ENCODE results near the gene RNASET2. TPM values are rescaled to one million over a fixed set of nuclear protein-coding genes. Genes with fewer than 3 reads are reported as not detected.
A peak's percentile ranks its signal among the peaks of the same experiment; 100 is the strongest.
"Not testable (repeated sequence)": the region's sequence is repeated elsewhere in the genome, so short reads cannot be mapped to it uniquely, and the experiment has no call there.

RNASET2 gene
- total RNA-seq, 1 donor from 2014 or later, result 287 TPM

DNA sequence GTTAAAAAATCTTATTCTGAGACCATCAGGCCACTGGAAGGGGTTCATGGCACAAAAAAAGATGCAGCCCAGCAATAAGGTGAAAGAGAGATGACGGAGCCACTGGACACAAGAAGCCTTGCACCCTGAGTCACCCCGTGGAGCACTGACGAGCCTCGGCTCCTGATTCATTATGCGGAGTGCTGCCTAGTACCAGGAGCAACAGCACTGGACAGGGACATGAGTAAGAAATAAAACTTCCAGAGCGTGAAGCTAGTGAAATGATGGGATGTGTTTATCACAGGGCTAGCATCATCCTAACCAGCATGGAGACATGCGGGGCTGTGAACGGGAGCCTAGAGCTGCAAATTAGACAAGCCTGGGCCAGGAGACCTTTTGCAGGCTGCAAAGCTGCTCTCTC lies 53.3 kb downstream of the RNASET2 start:
- DNase-seq (ENCODE audit: low read depth), result peak; percentile 9

DNA sequence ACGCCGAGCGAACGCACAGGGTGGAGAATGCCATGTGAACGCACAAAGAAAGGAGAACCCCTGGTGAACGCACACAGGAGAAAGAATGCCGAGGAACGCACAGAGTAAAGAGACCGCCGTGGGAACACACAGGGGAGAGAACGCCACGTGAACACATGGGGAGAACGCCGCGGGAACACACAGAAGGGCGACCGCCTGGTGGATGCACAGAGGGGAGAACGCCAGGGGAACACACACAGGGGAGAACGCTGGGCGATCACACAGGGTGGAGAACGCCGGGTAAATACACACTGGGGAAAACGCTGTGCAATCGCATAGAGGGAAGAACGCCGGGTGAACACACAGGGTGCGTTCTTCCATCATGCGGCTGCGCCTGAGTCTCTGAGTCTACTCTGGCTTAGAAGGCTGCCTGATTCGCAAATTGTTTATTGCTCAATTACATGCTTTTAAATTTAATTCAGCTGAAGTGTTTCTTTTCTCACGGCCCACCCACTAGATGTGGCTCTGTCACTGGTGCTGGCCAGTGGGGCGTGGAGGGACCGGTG lies 54.1 kb downstream of the RNASET2 start:
- DNase-seq (ENCODE audit: low read depth), result no peak

DNA sequence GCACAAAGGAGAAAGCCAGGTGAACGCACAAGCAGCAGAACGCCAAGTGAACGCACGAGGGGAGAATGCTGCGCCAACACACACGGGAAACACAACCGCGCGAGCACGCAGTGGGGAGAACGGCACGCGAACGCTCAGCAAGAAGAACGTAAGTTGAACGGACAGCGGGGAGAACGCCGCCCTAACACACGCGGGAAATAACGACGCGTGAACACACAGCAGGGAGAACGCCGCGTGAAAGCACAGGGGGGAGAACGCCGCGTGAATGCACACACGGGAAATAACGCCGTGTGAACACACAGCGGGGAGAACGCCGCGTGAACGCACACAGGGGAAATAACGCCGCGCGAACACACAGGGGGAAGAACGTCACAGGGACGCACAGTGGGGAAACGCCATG lies 54.7 kb downstream of the RNASET2 start:
- no peak for DNase-seq (ENCODE audit: low read depth)

DNA sequence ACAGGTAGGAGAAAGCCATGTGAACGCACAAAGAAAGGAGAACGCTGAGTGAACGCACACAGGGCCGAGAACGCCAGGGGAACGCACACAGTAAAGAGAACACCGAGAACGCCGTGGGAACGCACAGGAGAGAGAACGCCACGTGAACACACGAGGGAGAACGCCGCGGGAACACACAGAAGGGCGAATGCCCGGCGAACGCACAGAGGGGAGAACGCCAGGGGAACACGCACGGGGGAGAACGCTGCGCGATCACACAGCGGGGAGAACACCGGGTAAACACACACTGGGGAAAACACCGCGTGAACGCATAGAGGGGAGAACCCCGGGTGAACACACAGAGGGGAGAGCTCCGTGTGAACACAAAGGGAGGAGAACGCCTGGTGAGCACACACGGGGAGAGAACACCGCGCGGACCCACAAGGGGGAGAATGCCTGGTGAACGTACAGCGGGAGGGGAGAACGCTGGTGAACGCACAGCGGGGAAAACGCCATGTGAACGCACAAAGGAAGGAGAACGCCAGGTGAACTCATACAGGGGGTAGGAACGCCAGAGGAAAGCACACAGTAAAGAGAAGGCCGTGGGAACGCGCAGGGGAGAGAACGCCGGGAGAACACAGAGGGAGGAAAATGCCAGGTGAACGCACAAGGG lies 55.3 kb downstream of the RNASET2 start:
- DNase-seq (ENCODE audit: low read depth), result no peak

DNA sequence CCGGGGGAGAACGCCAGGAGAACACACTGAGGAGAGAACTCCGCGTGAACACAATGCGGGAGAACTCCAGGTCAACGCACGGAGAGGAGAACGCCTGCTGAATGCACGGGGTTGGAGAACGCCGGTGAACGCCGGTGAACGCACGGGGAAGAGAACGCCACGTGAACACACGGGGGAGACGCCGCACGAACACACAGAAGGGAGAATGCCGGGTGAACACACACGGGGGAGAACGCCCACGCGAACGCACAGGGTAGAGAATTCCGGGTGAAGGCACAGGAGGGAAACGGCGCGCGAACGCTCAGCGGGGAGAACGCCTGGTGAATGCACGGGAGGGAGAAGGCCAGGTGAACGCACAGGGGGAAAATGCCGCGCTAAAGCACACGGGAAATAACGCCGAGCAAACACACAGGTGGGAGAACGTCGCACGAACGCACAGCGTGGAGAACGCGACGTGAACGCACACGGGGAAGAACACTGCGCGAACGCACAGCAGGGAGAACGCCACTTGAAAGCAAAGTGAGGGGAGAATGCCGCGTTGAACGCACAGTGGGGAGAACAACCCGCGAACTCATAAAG lies 56.1 kb downstream of the RNASET2 start:
- DNase-seq (ENCODE audit: low read depth), result no peak

DNA sequence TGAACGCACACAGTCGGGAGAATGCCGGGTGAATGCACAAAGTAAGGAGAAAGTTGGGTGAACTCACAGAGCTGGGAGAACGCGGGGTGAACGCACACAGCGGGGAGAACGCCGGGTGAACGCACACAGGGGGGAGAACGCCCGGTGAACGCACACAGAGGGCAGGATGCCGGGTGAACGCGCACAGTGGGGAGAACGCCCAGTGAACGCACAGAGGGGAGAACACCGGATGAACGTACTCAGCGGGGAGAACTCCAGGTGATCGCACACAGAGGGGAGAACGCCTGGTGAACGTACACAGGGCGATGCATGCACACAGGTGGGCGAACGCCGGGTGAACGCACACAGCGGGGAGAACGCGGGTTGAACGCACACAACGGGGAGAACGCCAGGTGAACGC lies 57.4 kb downstream of the RNASET2 start:
- no peak for DNase-seq (ENCODE audit: low read depth)

DNA sequence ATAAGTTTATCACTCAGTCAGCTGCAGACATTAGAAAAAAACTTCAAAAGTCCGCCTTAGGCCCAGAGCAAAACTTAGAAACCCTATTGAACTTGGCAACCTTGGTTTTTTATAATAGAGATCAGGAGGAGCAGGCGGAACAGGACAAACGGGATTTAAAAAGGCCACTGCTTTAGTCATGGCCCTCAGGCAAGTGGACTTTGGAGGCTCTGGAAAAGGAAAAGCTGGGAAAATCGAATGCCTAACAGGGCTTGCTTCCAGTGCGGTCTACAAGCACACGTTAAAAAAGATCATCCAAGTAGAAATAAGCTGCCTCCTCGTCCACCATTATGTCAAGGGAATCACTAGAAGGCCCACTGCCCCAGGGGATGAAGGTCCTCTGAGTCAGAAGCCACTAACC lies 61.7 kb downstream of the RNASET2 start:
- not testable (repeated sequence) for DNase-seq (ENCODE audit: low read depth)

DNA sequence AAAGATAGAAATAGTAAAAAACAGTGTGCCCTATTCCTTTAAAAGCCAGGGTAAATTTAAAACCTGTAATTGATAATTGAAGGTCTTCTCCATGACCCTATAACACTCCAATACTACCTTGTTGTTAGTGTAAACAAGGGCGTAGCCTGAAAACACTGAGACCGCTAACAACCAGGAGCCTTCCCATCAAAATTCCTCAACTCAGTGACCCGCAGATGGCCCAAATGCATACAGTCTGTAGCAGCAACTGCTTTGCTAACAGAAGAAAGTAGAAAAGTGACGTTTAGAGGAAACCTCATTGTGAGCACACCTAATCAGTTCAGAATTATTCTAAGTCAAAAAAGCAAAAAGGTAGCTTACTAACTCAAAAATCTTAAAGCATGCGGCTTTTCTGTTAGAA lies 63.9 kb downstream of the RNASET2 start:
- not testable (repeated sequence) for DNase-seq (ENCODE audit: low read depth)

DNA sequence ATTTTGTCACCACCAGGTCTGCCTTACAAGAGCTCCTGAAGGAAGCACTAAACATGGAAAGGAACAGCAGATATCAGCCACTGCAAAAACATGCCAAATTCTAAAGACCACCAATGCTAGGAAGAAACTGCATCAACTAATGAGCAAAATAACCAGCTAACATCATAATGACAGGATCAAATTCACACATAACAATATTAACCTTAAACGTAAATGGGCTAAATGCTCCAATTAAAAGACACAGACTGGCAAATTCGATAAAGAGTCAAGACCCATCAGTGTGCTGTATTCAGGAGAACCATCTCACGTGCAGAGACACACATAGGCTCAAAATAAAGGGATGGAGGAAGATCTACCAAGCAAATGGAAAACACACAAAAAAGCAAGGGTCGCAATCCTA lies 69.6 kb downstream of the RNASET2 start:
- DNase-seq (ENCODE audit: low read depth), result not testable (repeated sequence)

DNA sequence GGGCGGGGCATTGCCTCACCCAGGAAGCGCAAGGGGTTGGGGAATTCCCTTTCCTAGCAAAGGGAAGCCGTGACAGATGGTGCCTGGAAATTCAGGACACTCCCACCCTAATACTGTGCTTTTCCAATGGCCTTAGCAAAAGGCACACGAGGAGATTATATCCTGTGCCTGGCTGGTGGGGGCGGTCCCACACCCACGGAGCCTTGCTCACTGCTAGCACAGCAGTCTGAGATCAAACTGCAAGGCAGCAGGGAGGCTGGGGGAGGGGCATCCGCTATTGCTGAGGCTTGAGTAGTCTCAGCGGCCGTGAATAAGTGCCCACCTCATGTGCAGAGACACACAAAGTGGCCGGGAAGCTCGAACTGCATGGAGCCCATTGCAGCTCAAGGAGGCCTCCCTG lies 71.4 kb downstream of the RNASET2 start:
- DNase-seq (ENCODE audit: low read depth), result not testable (repeated sequence)

DNA sequence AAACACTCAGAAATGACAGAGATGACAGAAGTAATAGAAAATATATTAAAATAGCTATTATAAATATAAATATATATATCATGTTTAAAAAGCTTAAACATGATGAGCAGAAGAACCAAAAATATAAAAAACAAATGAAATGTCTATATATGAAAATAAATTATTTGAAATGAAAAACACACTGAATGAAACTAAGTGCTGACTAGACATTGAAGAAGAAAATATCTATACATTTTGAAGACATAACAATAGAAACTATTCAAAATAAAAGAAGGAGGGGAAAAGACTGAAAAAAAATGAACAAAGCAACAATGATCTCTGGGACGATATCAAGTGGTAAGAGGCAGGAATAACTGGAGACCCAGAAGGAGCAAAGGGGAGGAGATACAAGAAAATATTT lies 76.8 kb downstream of the RNASET2 start:
- DNase-seq (ENCODE audit: low read depth), result no peak

Other genes with a start within 250 kb of the RNASET2 start
- gene CEP43, start 42.8 kb upstream of the RNASET2 start, total RNA-seq, result 26.7 and 33.9 TPM in 2 replicates
- gene CCR6, start 166.5 kb upstream of the RNASET2 start, total RNA-seq, result not detected in 2 replicates
- not detected in 2 replicates for gene GPR31, start 201.4 kb upstream of the RNASET2 start, total RNA-seq

Data from renal cortical epithelial cell (primary cell).